GM18951 (cell line): Measurements from ENCODE around the gene SLCO2B1.

Experiments
- POLR2A ChIP-seq: IDR thresholded peaks from 4 replicates; pipeline ENCODE4 v1.6.1; 2011; ENCODE audit warnings: mild to moderate bottlenecking; ENCODE audit not compliant: insufficient read length, insufficient read depth; ENCODE audit errors: extremely low read depth
- in situ Hi-C: fragments of 300-500 bp; cut with MboI; formaldehyde crosslinking; loops from one replicate; pipeline ENCODE4 v1.12.0; 2022; ENCODE audit warnings: low sequenced_read_pairs, mixed read lengths, inconsistent platforms; ENCODE audit not compliant: unreplicated experiment

The SLCO2B1 gene

GRCh38 chr11:75133976-75134375 is 16.9 kb upstream of the SLCO2B1 start:
- in situ Hi-C loops, result no loop called here
- no peak for TF ChIP-seq POLR2A

DNA sequence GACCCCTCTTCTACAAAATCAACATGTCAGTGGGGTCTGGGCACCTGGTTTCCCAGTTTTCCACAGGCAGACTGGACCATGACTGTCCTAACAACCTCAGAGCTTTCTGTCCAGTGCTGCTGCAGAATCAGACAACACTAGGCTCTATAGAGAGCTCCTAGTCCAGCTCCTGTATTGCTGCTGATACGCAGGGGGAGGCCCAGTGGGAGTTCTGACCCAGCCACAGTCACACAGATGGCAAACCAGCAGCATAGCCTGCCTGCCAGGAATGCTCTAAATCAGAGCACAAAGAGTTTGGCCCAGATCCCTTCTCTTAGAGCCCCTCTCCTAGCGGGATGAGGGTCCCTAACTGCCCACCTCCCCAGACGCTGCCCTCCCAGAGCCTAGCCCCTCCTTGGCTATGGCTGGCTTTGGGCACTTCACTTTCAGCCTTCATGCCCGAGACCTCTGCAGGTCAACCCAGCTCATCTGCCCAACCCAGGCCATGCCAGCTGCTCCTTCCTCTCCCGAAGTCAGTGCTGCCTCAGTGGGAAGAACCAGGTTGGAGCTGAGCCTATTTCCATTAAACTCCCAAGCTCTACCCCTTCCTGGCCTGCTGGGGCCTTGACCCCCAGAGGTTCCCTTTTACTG is 15.8 kb upstream of the SLCO2B1 start:
- no peak for TF ChIP-seq POLR2A
- in situ Hi-C loops, result no loop called here

- in situ Hi-C loops, result no loop called here
- no peak for TF ChIP-seq POLR2A
Observed at GRCh38 chr11:75135651-75136050, 15.3 kb upstream of the SLCO2B1 start.

DNA sequence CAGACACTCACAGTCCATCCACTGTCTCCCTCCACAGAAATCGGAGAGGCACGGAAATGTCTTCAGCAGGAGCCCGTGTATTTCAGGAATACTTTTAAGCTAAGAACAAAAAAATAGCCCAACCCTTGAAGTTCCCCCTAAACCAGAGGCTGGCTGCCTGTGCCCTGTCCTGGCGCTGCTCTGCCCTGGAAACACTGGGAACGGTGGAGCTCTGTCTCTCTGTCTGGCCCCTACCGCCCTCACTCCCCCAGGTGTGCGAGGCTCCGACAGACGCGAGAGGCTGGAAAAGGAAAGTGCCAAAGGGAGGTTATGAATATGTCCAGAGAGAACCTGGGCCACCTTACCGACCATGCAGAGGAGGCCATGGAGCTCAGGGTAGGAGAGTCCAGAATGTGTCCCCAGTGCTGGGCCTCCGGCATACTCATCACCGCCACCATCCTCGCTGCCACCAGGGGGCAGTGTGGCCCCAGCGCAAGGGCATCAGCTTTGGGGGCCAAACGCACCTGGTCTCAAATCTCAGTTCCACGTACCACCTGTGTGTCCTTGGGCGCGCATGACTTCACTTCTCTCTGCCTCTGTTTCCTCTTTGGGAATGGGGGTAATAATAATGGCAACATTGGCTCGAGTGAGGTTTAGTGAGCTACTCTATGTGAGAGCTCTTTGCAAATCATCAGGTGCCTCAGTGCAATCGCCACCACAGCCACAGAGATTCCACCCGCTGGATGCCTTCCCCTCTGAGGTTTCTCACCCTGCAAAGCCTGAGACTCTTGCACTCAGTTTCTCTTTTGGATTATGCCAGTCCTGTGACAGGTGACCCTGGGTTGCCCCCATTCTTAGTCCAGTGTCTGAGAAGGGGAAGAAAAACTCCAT is 10.4 kb upstream of the SLCO2B1 start:
- in situ Hi-C loops, result loop anchor here (10.0 kb wide), 1 partner anchor 94 kb away; no protein-coding TSS in a partner anchor
- TF ChIP-seq POLR2A, result no peak

DNA sequence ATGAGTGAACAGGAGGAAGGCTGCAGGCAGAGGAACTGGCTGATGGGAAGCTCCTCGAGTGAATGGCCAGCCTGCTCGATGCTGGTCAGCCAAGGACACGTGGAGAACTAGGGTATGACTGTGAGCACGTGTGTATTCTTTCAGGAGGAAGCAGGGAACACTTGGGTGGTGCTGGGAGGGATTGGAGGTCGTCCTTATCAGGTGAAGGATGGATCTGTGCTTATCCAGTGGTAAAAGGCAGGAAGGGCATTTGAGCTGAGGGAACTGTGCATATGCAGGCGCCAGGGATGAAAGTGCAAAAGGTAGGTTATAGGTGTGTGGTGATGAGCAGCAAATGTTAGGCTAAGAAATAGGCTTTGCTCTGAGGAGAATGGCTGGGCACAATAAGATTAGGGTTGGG is 9.7 kb upstream of the SLCO2B1 start:
- TF ChIP-seq POLR2A, result no peak
- in situ Hi-C loops, result loop anchor here (10.0 kb wide), 1 partner anchor 94 kb away; no protein-coding TSS in a partner anchor

DNA sequence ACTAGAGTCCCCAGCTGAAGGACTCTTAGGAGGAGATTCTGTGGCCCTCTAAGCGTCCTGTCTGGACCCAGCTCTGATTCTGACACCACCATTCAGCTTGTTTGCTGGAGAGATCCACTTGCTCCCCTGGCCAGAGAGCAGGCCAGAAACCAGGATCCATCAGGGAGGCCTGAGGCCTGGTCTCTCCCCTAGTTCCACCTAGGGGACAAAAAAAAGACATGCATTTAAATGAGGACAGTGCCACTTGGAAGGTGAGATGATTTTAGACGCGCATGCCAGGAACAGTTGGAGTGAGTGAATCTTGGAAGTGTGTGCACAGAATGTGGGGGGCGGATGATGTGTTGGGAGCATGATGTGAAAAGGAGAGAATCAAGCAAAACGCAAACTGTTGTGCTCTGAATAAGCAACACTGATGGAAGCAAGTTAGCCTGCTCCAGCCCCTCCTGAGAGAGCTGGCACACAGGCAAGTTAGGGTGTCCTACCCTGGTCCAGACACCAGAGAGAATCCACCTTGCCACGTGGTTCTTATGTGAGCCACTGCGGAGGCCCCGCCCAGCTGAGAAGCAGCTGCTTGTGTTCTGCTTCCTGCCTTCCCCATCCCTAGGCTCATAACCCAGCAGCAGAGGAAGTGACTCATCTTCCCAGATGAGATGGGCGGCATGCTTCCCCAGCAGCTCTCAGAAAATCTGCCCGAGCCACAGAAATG is 8.0 kb upstream of the SLCO2B1 start:
- in situ Hi-C loops, result loop anchor here (10.0 kb wide), 1 partner anchor 92 kb away; no protein-coding TSS in a partner anchor
- peak; percentile 36 for TF ChIP-seq POLR2A

GRCh38 chr11:75143420-75143731 is 7.5 kb upstream of the SLCO2B1 start:
- peak; percentile 3 for TF ChIP-seq POLR2A
- in situ Hi-C loops, result loop anchor here (10.0 kb wide), 1 partner anchor 91 kb away; no protein-coding TSS in a partner anchor

GRCh38 chr11:75144716-75145014 is 6.2 kb upstream of the SLCO2B1 start:
- in situ Hi-C loops, result loop anchor here (10.0 kb wide), 1 partner anchor 90 kb away; no protein-coding TSS in a partner anchor

GRCh38 chr11:75145196-75145971 is 5.5 kb upstream of the SLCO2B1 start:
- TF ChIP-seq POLR2A, result no peak
- in situ Hi-C loops, result loop anchor here (10.0 kb wide), 1 partner anchor 89 kb away; no protein-coding TSS in a partner anchor

More at GRCh38 chr11:75144716-75145014, 6.2 kb upstream of the SLCO2B1 start:
- TF ChIP-seq POLR2A, result no peak

- TF ChIP-seq POLR2A, result no peak
- in situ Hi-C loops, result loop anchor here (10.0 kb wide), 1 partner anchor 89 kb away; no protein-coding TSS in a partner anchor
Observed at GRCh38 chr11:75145972-75146519, 4.9 kb upstream of the SLCO2B1 start.

DNA sequence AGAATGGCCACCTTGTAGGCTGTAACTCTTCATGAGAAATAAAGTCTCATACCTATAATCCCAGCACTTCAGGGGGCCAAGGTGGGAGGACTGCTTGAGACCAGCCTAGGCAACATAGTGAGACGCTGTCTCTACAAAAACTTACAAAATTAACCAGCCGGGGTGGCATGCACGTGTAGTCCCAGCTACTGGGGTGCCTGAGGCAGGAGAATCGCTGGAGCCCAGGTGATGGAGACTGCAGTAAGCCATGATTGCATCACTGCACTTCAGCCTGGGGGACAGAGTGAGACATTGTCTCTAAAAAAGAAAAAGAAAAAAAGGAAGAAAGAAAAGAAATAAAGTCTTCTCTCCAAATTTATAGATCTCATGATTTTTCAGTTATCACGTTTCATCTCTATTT is 4.2 kb upstream of the SLCO2B1 start:
- in situ Hi-C loops, result loop anchor here (10.0 kb wide), 1 partner anchor 88 kb away; no protein-coding TSS in a partner anchor
- no peak for TF ChIP-seq POLR2A

GRCh38 chr11:75147191-75147874 is 3.6 kb upstream of the SLCO2B1 start:
- TF ChIP-seq POLR2A, result no peak
- in situ Hi-C loops, result loop anchor here (10.0 kb wide), 1 partner anchor 87 kb away; no protein-coding TSS in a partner anchor
